ENCODE data around the gene LATS1.
A peak's percentile ranks its signal among the peaks of the same experiment; 100 is the strongest.
"Not testable (repeated sequence)": the region's sequence is repeated elsewhere in the genome, so short reads cannot be mapped to it uniquely, and the experiment has no call there.

LATS1 gene

GRCh38 chr6:149717588-149718458 is at the start of gene LATS1:
TSS of gene LATS1 (minus strand) at chr6:149718101. CDS start at chr6:149702126, 15,975 bp downstream.
- DNase-seq (ENCODE audit: low spot score), result peak; percentile 88

- no peak for DNase-seq (ENCODE audit: low spot score)
These were observed 48.4 kb upstream of the LATS1 start for GRCh38 chr6:149766156-149766769.

GRCh38 chr6:149763866-149764265 is 46.0 kb upstream of the LATS1 start:
- DNase-seq (ENCODE audit: low spot score), result no peak

GRCh38 chr6:149761438-149761837 is 43.5 kb upstream of the LATS1 start:
- no peak for DNase-seq (ENCODE audit: low spot score)

GRCh38 chr6:149756261-149756636 is 38.3 kb upstream of the LATS1 start:
- DNase-seq (ENCODE audit: low spot score), result no peak

GRCh38 chr6:149755300-149756260 is 37.7 kb upstream of the LATS1 start:
- no peak for DNase-seq (ENCODE audit: low spot score)

- no peak for DNase-seq (ENCODE audit: low spot score)
These were observed 36.6 kb upstream of the LATS1 start for GRCh38 chr6:149754548-149754947.

GRCh38 chr6:149753374-149753637 is 35.4 kb upstream of the LATS1 start:
- DNase-seq (ENCODE audit: low spot score), result not testable (repeated sequence)

GRCh38 chr6:149752600-149753373 is 34.9 kb upstream of the LATS1 start:
- no peak for DNase-seq (ENCODE audit: low spot score)

- not testable (repeated sequence) for DNase-seq (ENCODE audit: low spot score)
These were observed 34.0 kb upstream of the LATS1 start for GRCh38 chr6:149751920-149752319.

- no peak for DNase-seq (ENCODE audit: low spot score)
These were observed 33.3 kb upstream of the LATS1 start for GRCh38 chr6:149751239-149751638.

GRCh38 chr6:149750136-149750609 is 32.3 kb upstream of the LATS1 start:
- peak; percentile 57 for DNase-seq (ENCODE audit: low spot score)

- peak; percentile 95 for DNase-seq (ENCODE audit: low spot score)
These were observed 31.8 kb upstream of the LATS1 start, which contains the start of gene PCMT1 for GRCh38 chr6:149749594-149750135. TSS of gene PCMT1 (plus strand) at chr6:149749741. CDS start at chr6:149749902, 161 bp downstream.

GRCh38 chr6:149749082-149749593 is 31.2 kb upstream of the LATS1 start:
- DNase-seq (ENCODE audit: low spot score), result not testable (repeated sequence)

GRCh38 chr6:149746147-149746946 is 28.4 kb upstream of the LATS1 start, which contains the start of gene NUP43:
TSS of gene NUP43 (minus strand) at chr6:149746529. CDS start at chr6:149746495, 34 bp downstream.
- DNase-seq (ENCODE audit: low spot score), result peak; percentile 90

GRCh38 chr6:149745252-149745651 is 27.4 kb upstream of the LATS1 start:
- DNase-seq (ENCODE audit: low spot score), result not testable (repeated sequence)

GRCh38 chr6:149734915-149735314 is 17.0 kb upstream of the LATS1 start:
- no peak for DNase-seq (ENCODE audit: low spot score)

- DNase-seq (ENCODE audit: low spot score), result no peak
These were observed 15.3 kb upstream of the LATS1 start for GRCh38 chr6:149733089-149733720.

GRCh38 chr6:149729824-149730223 is 11.9 kb upstream of the LATS1 start:
- no peak for DNase-seq (ENCODE audit: low spot score)

Measured in germinal center (tissue), 1 donor.